HCT116 (cell line): ENCODE results near the gene RANBP10. TPM values are rescaled to one million over a fixed set of nuclear protein-coding genes. Genes with fewer than 3 reads are reported as not detected.
A peak's percentile ranks its signal among the peaks of the same experiment; 100 is the strongest.

Experiments
- ATAC-seq: fragments of 200-7000 bp; cut with Tn5 transposase; 2 replicates; pipeline ENCODE4 v1.9.1; 2020; ENCODE audit warnings: mild to moderate bottlenecking, moderate library complexity
- BruUV-seq: library from RNA; stranded (reverse); fragments of 400-500 nt; replicated peaks from 2 replicates; lab custom pipeline; 2021; lab: Mats Ljungman, UMichigan
- CTCF ChIA-PET: fragments of 300-600 bp; sonication (Branson Sonifier 250); formaldehyde crosslinking; loops from one replicate; lab custom pipeline; 2021; ENCODE audit warnings: antibody characterized with exemption; lab: Charles Lee
- POLR2A ChIA-PET: fragments of 300-600, 350-600 bp; sonication (Branson Sonifier 250); formaldehyde crosslinking; loops from one replicate; lab custom pipeline; 2021; ENCODE audit warnings: antibody characterized with exemption; lab: Charles Lee
- RAD21 ChIA-PET, 2 experiments: fragments of 300-600 bp; sonication (Branson Sonifier 250); formaldehyde crosslinking; loops; one replicate each; lab custom pipeline; 2023; ENCODE audit warnings: low total read pairs in 2 of 2; ENCODE audit not compliant: uncharacterized antibody in 2 of 2, unreplicated experiment in 2 of 2, low non-redundant PET in 1 of 2; lab: Charles Lee
- DNase-seq: peaks from one replicate; pipeline ENCODE4 v3.0.0-alpha.2; 2010; ENCODE audit warnings: low read depth, low spot score
- H2AFZ ChIP-seq: fragments of 200-600 bp; shearing (Covaris generic), sonication (generic); 2 replicates; pipeline ENCODE4 v1.6.1; 2017; ENCODE audit warnings: low read depth, mixed run types, mixed read lengths, antibody characterized with exemption, low read length; ENCODE audit not compliant: poor library complexity, severe bottlenecking
- H3K27ac ChIP-seq: 2 replicates; pipeline ENCODE4 v1.5.1; 2012; ENCODE audit warnings: low read depth, low read length
- H3K27me3 ChIP-seq: fragments of 200-600 bp; sonication (generic); 2 replicates; pipeline ENCODE4 v1.6.1; 2016; ENCODE audit warnings: mixed run types, low read length, mixed read lengths; ENCODE audit not compliant: insufficient read depth
- H3K36me3 ChIP-seq, 2 experiments: fragments of 200-500 bp in 1 of 2; fragments of 200-600 bp in 1 of 2; sonication (Bioruptor generic) in 1 of 2; sonication (generic) in 1 of 2; 2 replicates each; pipeline versions ENCODE4 v1.5.1 to v1.6.1; 2014 to 2016; ENCODE audit warnings: low read length in 2 of 2, inconsistent platforms in 1 of 2, mixed read lengths in 1 of 2, mixed run types in 1 of 2; ENCODE audit not compliant: insufficient read depth in 2 of 2, control insufficient read depth in 1 of 2
- H3K4me1 ChIP-seq, 2 experiments: fragments of 200-600 bp in 1 of 2; sonication (generic) in 1 of 2; 2 replicates each; pipeline versions ENCODE4 v1.5.1 to v1.6.1; 2012 to 2017; ENCODE audit warnings: low read length in 2 of 2, inconsistent platforms in 1 of 2, mild to moderate bottlenecking in 1 of 2, mixed read lengths in 1 of 2, mixed run types in 1 of 2, moderate library complexity in 1 of 2; ENCODE audit not compliant: insufficient read depth in 2 of 2, control insufficient read depth in 1 of 2
- H3K4me2 ChIP-seq: fragments of 200-600 bp; sonication (generic); 2 replicates; pipeline ENCODE4 v1.6.1; 2017; ENCODE audit warnings: mixed run types, low read length, mixed read lengths
- H3K4me3 ChIP-seq, 2 experiments: fragments of 200-600 bp in 1 of 2; sonication (generic) in 1 of 2; replicated peaks in 1 of 2; 2 replicates each; pipeline ENCODE4 v1.5.1; 2011 to 2016; ENCODE audit warnings: low read length in 2 of 2, control low read depth in 1 of 2, low read depth in 1 of 2, mild to moderate bottlenecking in 1 of 2, mixed read lengths in 1 of 2, mixed run types in 1 of 2
- H3K79me2 ChIP-seq: fragments of 200-600 bp; sonication (generic); 2 replicates; pipeline ENCODE4 v1.6.1; 2017; ENCODE audit warnings: mild to moderate bottlenecking, mixed run types, low read length, moderate library complexity, mixed read lengths; ENCODE audit not compliant: insufficient read depth
- H3K9ac ChIP-seq: fragments of 200-600 bp; sonication (generic); 2 replicates; pipeline ENCODE4 v1.6.1; 2016; ENCODE audit warnings: low read length, mixed read lengths
- H3K9me2 ChIP-seq: fragments of 200-600 bp; sonication (generic), shearing (Covaris generic); 2 replicates; pipeline ENCODE4 v1.6.1; 2017; ENCODE audit warnings: mixed run types, mild to moderate bottlenecking, moderate library complexity; ENCODE audit not compliant: insufficient read depth
- H3K9me3 ChIP-seq, 2 experiments: fragments of 200-500 bp in 1 of 2; fragments of 200-600 bp in 1 of 2; sonication (Bioruptor generic) in 1 of 2; sonication (generic) in 1 of 2; 2 replicates each; pipeline ENCODE4 v1.6.1; 2014 to 2017; ENCODE audit warnings: low read length in 2 of 2, mixed read lengths in 2 of 2, inconsistent platforms in 1 of 2, low read depth in 1 of 2, mild to moderate bottlenecking in 1 of 2, mixed run types in 1 of 2, moderate library complexity in 1 of 2; ENCODE audit not compliant: control insufficient read depth in 1 of 2, insufficient read depth in 1 of 2
- H4K20me1 ChIP-seq: fragments of 200-600 bp; sonication (generic), shearing (Covaris generic); 2 replicates; pipeline ENCODE4 v1.6.1; 2017; ENCODE audit warnings: mixed run types, mild to moderate bottlenecking, moderate library complexity; ENCODE audit not compliant: insufficient read depth
- ATF3 ChIP-seq: IDR thresholded peaks from 2 replicates; pipeline ENCODE4 v1.6.1; 2012
- CBX3 ChIP-seq: IDR thresholded peaks from 2 replicates; pipeline ENCODE4 v1.6.1; 2012; ENCODE audit warnings: low read depth
- CEBPB ChIP-seq: IDR thresholded peaks from 2 replicates; pipeline ENCODE4 v1.6.1; 2012; ENCODE audit warnings: low read depth
- ELF1 ChIP-seq: IDR thresholded peaks from 2 replicates; pipeline ENCODE4 v1.6.1; 2012; ENCODE audit warnings: low read depth, borderline replicate concordance
- EZH2 ChIP-seq: fragments of 200-600 bp; sonication (generic); IDR thresholded peaks from 2 replicates; pipeline ENCODE4 v1.6.1; 2017; ENCODE audit warnings: antibody characterized with exemption, mixed run types
- EZH2phosphoT487 ChIP-seq: fragments of 200-600 bp; IDR thresholded peaks from 2 replicates; pipeline ENCODE4 v1.6.1; 2018; ENCODE audit warnings: antibody characterized with exemption, borderline replicate concordance
- FOSL1 ChIP-seq: IDR thresholded peaks from 2 replicates; pipeline ENCODE4 v1.6.1; 2012; ENCODE audit warnings: low read depth
- JUND ChIP-seq: IDR thresholded peaks from 2 replicates; pipeline ENCODE4 v1.6.1; 2012
- POLR2A ChIP-seq: IDR thresholded peaks from 2 replicates; pipeline ENCODE4 v1.7.0; 2011; ENCODE audit warnings: borderline replicate concordance; ENCODE audit not compliant: insufficient read depth, insufficient read length; ENCODE audit errors: extremely low read depth
- RAD21 ChIP-seq: IDR thresholded peaks from 2 replicates; pipeline ENCODE4 v1.6.1; 2012; ENCODE audit warnings: low read depth, mild to moderate bottlenecking
- REST ChIP-seq: IDR thresholded peaks from 2 replicates; pipeline ENCODE4 v1.6.1; 2012; ENCODE audit warnings: low read depth
- SIN3A ChIP-seq: IDR thresholded peaks from 2 replicates; pipeline ENCODE4 v1.6.1; 2012; ENCODE audit warnings: low read depth
- SP1 ChIP-seq: IDR thresholded peaks from 2 replicates; pipeline ENCODE4 v1.6.1; 2012; ENCODE audit warnings: low read depth
- TCF7L2 ChIP-seq: IDR thresholded peaks from 2 replicates; pipeline ENCODE4 v1.7.0; 2011; ENCODE audit warnings: borderline replicate concordance, inconsistent platforms; ENCODE audit not compliant: insufficient read depth, insufficient read length; ENCODE audit errors: extremely low read depth
- YY1 ChIP-seq: IDR thresholded peaks from 2 replicates; pipeline ENCODE4 v1.6.1; 2011; ENCODE audit warnings: low read length, low read depth, moderate library complexity, mild to moderate bottlenecking; ENCODE audit not compliant: insufficient replicate concordance; ENCODE audit errors: extremely low read depth
- ZFX ChIP-seq: fragments of 450-650 bp; IDR thresholded peaks from 2 replicates; pipeline ENCODE4 v1.6.1; 2017
- ZNF274 ChIP-seq: fragments of 200-500 bp; sonication (Bioruptor generic); IDR thresholded peaks from 2 replicates; pipeline ENCODE4 v1.6.1; 2014; ENCODE audit warnings: mild to moderate bottlenecking, low read depth, low read length, inconsistent platforms
- intact Hi-C: fragments of 100-400 bp; cut with micrococcal nuclease; formaldehyde crosslinking; loops from 2 replicates; pipeline ENCODE4 v1.10.0; 2022
- total RNA-seq: library from RNA; stranded (reverse); gene quantifications from one replicate; pipeline ENCODE4 v1.2.1, GENCODE V29; 2021; ENCODE audit not compliant: unreplicated experiment
- TF ChIP-seq, protein P1 (sequence below), 3 experiments: fragments of 200-600 bp in 1 of 3; sonication (generic) in 1 of 3; IDR thresholded peaks in 2 of 3; conservative IDR thresholded peaks in 1 of 3; 2 replicates each; pipeline ENCODE4 v1.5.1; 2012 to 2017; ENCODE audit warnings: low read depth in 2 of 3, low read length in 2 of 3, antibody characterized with exemption in 1 of 3, borderline replicate concordance in 1 of 3, control low read depth in 1 of 3, mild to moderate bottlenecking in 1 of 3, mixed read lengths in 1 of 3, mixed run types in 1 of 3, moderate library complexity in 1 of 3; ENCODE audit not compliant: insufficient read depth in 1 of 3
- TF ChIP-seq, protein P2 (sequence below): IDR thresholded peaks from 2 replicates; pipeline ENCODE4 v1.6.1; 2012
- TF ChIP-seq, protein P3 (sequence below): IDR thresholded peaks from 2 replicates; pipeline ENCODE4 v1.6.1; 2011; ENCODE audit warnings: mild to moderate bottlenecking, low read length, moderate library complexity; ENCODE audit not compliant: insufficient replicate concordance; ENCODE audit errors: extremely low read depth

Gene RANBP10
- total RNA-seq, 1 experiment from 2014 or later = 16.9 TPM

DNA sequence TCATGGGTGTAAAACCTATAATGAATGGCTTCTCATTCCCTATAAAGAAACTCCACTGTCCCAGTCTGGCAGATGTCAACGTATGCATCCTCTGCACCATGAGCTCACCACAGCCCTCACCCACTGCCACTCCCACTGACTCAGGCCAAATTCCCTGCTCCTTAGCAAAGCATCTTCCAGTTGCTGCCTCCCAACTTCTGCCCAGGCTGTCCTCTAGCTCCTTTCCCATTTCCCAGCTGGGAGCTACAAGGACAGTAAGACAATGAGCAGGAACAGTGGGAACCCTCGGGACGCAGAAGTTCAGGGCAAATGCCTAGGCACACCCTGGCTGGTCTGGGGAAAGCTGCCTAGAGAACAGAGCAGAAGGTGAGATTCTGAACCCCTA is 26.7 kb upstream of the RANBP10 start:
- peak overlapping the region; percentile 90 to 93 for H3K4me3 ChIP-seq
- H3K9me2 ChIP-seq = no peaks in the 10 kb centered on the region
- DNase-seq (no peak), ATAC-seq (peak; percentile 24)
- H3K27me3 ChIP-seq = no peaks in the 10 kb centered on the region
- CTCF ChIA-PET = interaction anchor here (1.8 to 4.0 kb wide), 2 partner anchors 17 to 312 kb away, joined by 4 to 31 read pairs; no protein-coding TSS in a partner anchor
- H3K4me2 ChIP-seq = peak overlapping the region; percentile 99
- peaks cover 16 to 24% of the 10 kb centered on the region in 2 experiments; a peak in 3 of 4 replicates for H3K36me3 ChIP-seq
- H3K79me2 ChIP-seq = peaks cover 11% of the 10 kb centered on the region
- no peak overlapping the region for H2AFZ ChIP-seq
- H3K4me1 ChIP-seq = peaks cover 3 to 13% of the 10 kb centered on the region in 2 experiments; a peak in 3 of 4 replicates
- H3K27ac ChIP-seq = peak overlapping the region; percentile 23
- RAD21 ChIA-PET = no interaction called here
- intact Hi-C loops = no loop called here
- H4K20me1 ChIP-seq = no peaks in the 10 kb centered on the region
- TF ChIP-seq ATF3 (no peak), RAD21 (no peak), TCF7L2 (no peak), EZH2phosphoT487 (no peak), JUND (no peak), YY1 (no peak), FOSL1 (no peak), ZNF274 (no peak), ELF1 (no peak), SP1 (no peak), CEBPB (no peak), SIN3A (no peak), ZFX (no peak), EZH2 (no peak), POLR2A (no peak), REST (no peak), CBX3 (no peak)
- TF ChIP-seq, protein P1, sequence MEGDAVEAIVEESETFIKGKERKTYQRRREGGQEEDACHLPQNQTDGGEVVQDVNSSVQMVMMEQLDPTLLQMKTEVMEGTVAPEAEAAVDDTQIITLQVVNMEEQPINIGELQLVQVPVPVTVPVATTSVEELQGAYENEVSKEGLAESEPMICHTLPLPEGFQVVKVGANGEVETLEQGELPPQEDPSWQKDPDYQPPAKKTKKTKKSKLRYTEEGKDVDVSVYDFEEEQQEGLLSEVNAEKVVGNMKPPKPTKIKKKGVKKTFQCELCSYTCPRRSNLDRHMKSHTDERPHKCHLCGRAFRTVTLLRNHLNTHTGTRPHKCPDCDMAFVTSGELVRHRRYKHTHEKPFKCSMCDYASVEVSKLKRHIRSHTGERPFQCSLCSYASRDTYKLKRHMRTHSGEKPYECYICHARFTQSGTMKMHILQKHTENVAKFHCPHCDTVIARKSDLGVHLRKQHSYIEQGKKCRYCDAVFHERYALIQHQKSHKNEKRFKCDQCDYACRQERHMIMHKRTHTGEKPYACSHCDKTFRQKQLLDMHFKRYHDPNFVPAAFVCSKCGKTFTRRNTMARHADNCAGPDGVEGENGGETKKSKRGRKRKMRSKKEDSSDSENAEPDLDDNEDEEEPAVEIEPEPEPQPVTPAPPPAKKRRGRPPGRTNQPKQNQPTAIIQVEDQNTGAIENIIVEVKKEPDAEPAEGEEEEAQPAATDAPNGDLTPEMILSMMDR (IDR thresholded peaks at IDR 0.05 in 2 of 3, conservative IDR thresholded peaks at IDR 0.05 in 1 of 3; ENCODE audit: borderline replicate concordance in 1 of 3, insufficient read depth in 1 of 3, low read depth in 2 of 3, low read length in 2 of 3) = no peak
- TF ChIP-seq, protein P2, sequence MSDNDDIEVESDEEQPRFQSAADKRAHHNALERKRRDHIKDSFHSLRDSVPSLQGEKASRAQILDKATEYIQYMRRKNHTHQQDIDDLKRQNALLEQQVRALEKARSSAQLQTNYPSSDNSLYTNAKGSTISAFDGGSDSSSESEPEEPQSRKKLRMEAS = no peak
- TF ChIP-seq, protein P3, sequence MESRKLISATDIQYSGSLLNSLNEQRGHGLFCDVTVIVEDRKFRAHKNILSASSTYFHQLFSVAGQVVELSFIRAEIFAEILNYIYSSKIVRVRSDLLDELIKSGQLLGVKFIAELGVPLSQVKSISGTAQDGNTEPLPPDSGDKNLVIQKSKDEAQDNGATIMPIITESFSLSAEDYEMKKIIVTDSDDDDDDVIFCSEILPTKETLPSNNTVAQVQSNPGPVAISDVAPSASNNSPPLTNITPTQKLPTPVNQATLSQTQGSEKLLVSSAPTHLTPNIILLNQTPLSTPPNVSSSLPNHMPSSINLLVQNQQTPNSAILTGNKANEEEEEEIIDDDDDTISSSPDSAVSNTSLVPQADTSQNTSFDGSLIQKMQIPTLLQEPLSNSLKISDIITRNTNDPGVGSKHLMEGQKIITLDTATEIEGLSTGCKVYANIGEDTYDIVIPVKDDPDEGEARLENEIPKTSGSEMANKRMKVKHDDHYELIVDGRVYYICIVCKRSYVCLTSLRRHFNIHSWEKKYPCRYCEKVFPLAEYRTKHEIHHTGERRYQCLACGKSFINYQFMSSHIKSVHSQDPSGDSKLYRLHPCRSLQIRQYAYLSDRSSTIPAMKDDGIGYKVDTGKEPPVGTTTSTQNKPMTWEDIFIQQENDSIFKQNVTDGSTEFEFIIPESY = no peak
- no peaks in the 10 kb centered on the region for H3K9me3 ChIP-seq
- POLR2A ChIA-PET = interaction anchor here (1.0 to 1.6 kb wide), 2 partner anchors 12 to 16 kb away, joined by 3 to 7 read pairs; no protein-coding TSS in a partner anchor
- BruUV-seq = no TSS peak
- H3K9ac ChIP-seq = peak overlapping the region; percentile 89
